SH-SY5Y (cell line): ENCODE results near the gene MAPKAPK2.
A peak's percentile ranks its signal among the peaks of the same experiment; 100 is the strongest.

Source experiments
- GATA2 ChIP-seq: IDR thresholded peaks from 2 replicates; pipeline ENCODE4 v1.6.1; 2011; ENCODE audit warnings: mild to moderate bottlenecking, low read depth, low read length
- GATA3 ChIP-seq: IDR thresholded peaks from 2 replicates; pipeline ENCODE4 v1.6.1; 2011; ENCODE audit warnings: low read depth, mild to moderate bottlenecking, low read length, moderate library complexity

Gene MAPKAPK2

GRCh38 chr1:206699626-206700025, 14.9 kb downstream of the MAPKAPK2 start:
- no peak for TF ChIP-seq GATA3
- no peak for TF ChIP-seq GATA2

- no peak for TF ChIP-seq GATA3
- no peak for TF ChIP-seq GATA2
Measured at GRCh38 chr1:206700445-206701036, 15.8 kb downstream of the MAPKAPK2 start.

- no peak for TF ChIP-seq GATA2
- TF ChIP-seq GATA3 = no peak
Measured at GRCh38 chr1:206702260-206702659, 17.6 kb downstream of the MAPKAPK2 start.

- TF ChIP-seq GATA2 = no peak
- TF ChIP-seq GATA3 = no peak
Measured at GRCh38 chr1:206702803-206703202, 18.1 kb downstream of the MAPKAPK2 start.

- no peak for TF ChIP-seq GATA2
- no peak for TF ChIP-seq GATA3
Measured at GRCh38 chr1:206703661-206704060, 19.0 kb downstream of the MAPKAPK2 start.

GRCh38 chr1:206704226-206704625, 19.5 kb downstream of the MAPKAPK2 start:
- TF ChIP-seq GATA2 = no peak
- TF ChIP-seq GATA3 = no peak

GRCh38 chr1:206705191-206705590, 20.5 kb downstream of the MAPKAPK2 start:
- no peak for TF ChIP-seq GATA3
- no peak for TF ChIP-seq GATA2

- TF ChIP-seq GATA3 (no peak), GATA2 (no peak)
Measured at GRCh38 chr1:206705726-206706297, 21.1 kb downstream of the MAPKAPK2 start.

- TF ChIP-seq GATA3 (no peak), GATA2 (no peak)
Measured at GRCh38 chr1:206706298-206706791, 21.6 kb downstream of the MAPKAPK2 start.

GRCh38 chr1:206706806-206707366, 22.2 kb downstream of the MAPKAPK2 start:
- no peak for TF ChIP-seq GATA3
- no peak for TF ChIP-seq GATA2

- TF ChIP-seq GATA2 (no peak), GATA3 (no peak)
Measured at GRCh38 chr1:206708058-206708457, 23.4 kb downstream of the MAPKAPK2 start.

GRCh38 chr1:206708882-206709281, 24.2 kb downstream of the MAPKAPK2 start:
- TF ChIP-seq GATA3 (no peak), GATA2 (no peak)

GRCh38 chr1:206709322-206709721, 24.6 kb downstream of the MAPKAPK2 start:
- TF ChIP-seq GATA3 (no peak), GATA2 (no peak)

- no peak for TF ChIP-seq GATA2
- TF ChIP-seq GATA3 = no peak
Measured at GRCh38 chr1:206709772-206710459, 25.2 kb downstream of the MAPKAPK2 start.

- no peak for TF ChIP-seq GATA3
- TF ChIP-seq GATA2 = no peak
Measured at GRCh38 chr1:206710460-206710823, 25.7 kb downstream of the MAPKAPK2 start.

GRCh38 chr1:206713070-206713469, 28.4 kb downstream of the MAPKAPK2 start:
- no peak for TF ChIP-seq GATA3
- TF ChIP-seq GATA2 = no peak

- TF ChIP-seq GATA2 (peak; percentile 58), GATA3 (no peak)
Measured at GRCh38 chr1:206713910-206714312, 29.2 kb downstream of the MAPKAPK2 start.
